Heart right ventricle (tissue), 16 donors: ENCODE data around the gene SLFNL1. TPM values are rescaled to one million over a fixed set of nuclear protein-coding genes. Genes with fewer than 3 reads are reported as not detected.

Experiments used
- ATAC-seq, 8 donors: fragments of 200-7000 bp; cut with Tn5 transposase; one replicate each; pipeline ENCODE4 v1.9.1; 2020; ENCODE audit warnings: mild to moderate bottlenecking in 8 of 8, moderate library complexity in 8 of 8, moderate number of reproducible peaks in 1 of 8
- DNase-seq, 2 donors: peaks; one replicate each; pipeline ENCODE4 v3.0.0-alpha.2; 2020
- H3K27ac ChIP-seq, 10 donors: fragments of 200-600 bp; sonication (generic) in 2 of 10; one replicate each; pipeline versions ENCODE4 v1.5.0 to v1.8.0; 2020 to 2022; ENCODE audit warnings: mild to moderate bottlenecking in 3 of 10
- H3K27me3 ChIP-seq, 7 donors: fragments of 200-600 bp; one replicate each; pipeline ENCODE4 v1.8.0; 2021 to 2022; ENCODE audit warnings: mild to moderate bottlenecking in 2 of 7
- H3K36me3 ChIP-seq, 9 donors: fragments of 200-600 bp; sonication (generic) in 1 of 9; one replicate each; pipeline versions ENCODE4 v1.5.0 to v1.8.0; 2020 to 2022; ENCODE audit warnings: mild to moderate bottlenecking in 2 of 9
- H3K4me1 ChIP-seq, 9 donors: fragments of 200-600 bp; sonication (generic) in 1 of 9; one replicate each; pipeline versions ENCODE4 v1.5.0 to v1.8.0; 2020 to 2022; ENCODE audit warnings: mild to moderate bottlenecking in 4 of 9
- H3K4me3 ChIP-seq, 10 donors: fragments of 200-600 bp; sonication (generic) in 2 of 10; one replicate each; pipeline versions ENCODE4 v1.5.0 to v1.8.0; 2020 to 2022; ENCODE audit warnings: mild to moderate bottlenecking in 7 of 10, moderate library complexity in 2 of 10
- H3K9me3 ChIP-seq, 11 donors: fragments of 200-600 bp in 10 of 11; sonication (generic) in 2 of 11; one replicate each; pipeline versions ENCODE4 v1.5.0 to v1.8.0; 2013 to 2022; ENCODE audit warnings: mild to moderate bottlenecking in 2 of 11, control low read depth in 1 of 11, moderate library complexity in 1 of 11
- CTCF ChIP-seq, 9 donors: fragments of 200-600 bp; sonication (generic) in 2 of 9; IDR thresholded peaks; one replicate each; pipeline versions ENCODE4 v1.5.0 to v1.8.0; 2021 to 2022; ENCODE audit warnings: antibody characterized with exemption in 9 of 9, mild to moderate bottlenecking in 5 of 9, moderate library complexity in 1 of 9
- WGBS, 2 donors: extraction: QIAGEN DNeasy Blood & Tissue Kit; methylation state at CpG; one replicate each; pipeline ENCODE4 v1.1.7; 2013; ENCODE audit warnings: inconsistent platforms in 1 of 2; 5-methylcytosine and 5-hydroxymethylcytosine counted together
- intact Hi-C, 10 donors: fragments of 100-400 bp; cut with DNase I; formaldehyde crosslinking; loops; one replicate each; pipeline versions ENCODE4 v1.11.1 to v1.14.2; 2022
- polyA plus RNA-seq, 2 donors: library from polyadenylated mRNA; stranded (reverse); fragments of 200-250 nt; gene quantifications; one replicate each; pipeline ENCODE4 v1.2.3, GENCODE V29; 2013
- total RNA-seq, 10 donors: library from RNA; stranded (reverse); fragmentation: NEBNext Ultra II Directional in 3 of 10; extraction: Animal tissue kit (Norgen Biotek cat#: 25700) in 3 of 10; gene quantifications; one replicate each; pipeline versions ENCODE4 v1.2.1 to v1.2.4, GENCODE V29; 2021 to 2023
- donor health status: Arrhythmogenic right ventricular cardiomyopathy.
- donor health status: ischemic (EF 13 %, LVEDD 7.1; RV severe dilation, severe dysfunction).
- donor health status: healthy with polysubstance abuse.
- donor health status: DM: no; HTN: yes; CAD: no.
- donor health status: DM: no; HTN: no; CAD: no.
- donor health status: ischemic (EF 25% LVEDD 6.9; RV normal size, moderate dysfunction).
- donor health status: ischemic (EF 25% LVEDD 5.7; RV mildly dilated, moderate dysfunction).
- donor health status: healthy.
- donor health status: DM: yes; HTN: yes; CAD: no.
- donor health status: Ischemic cardiomyopathy.
- donor health status: ischemic (EF 35%, LVEDD 5.7; RV mildly dilated, moderate dysfunction).
- donor health status: nonischemic (EF 11% LVEDD 7.7; RV severe dilation, severe dysfunction).
- donor health status: DM: yes; HTN: yes; CAD: no.
- donor health status: PGD.
- donor health status: ischemic (EF 29% LVEDD 5.4; RV normal size, mild dysfunction).
- donor health status: nonischemic (EF 23%, LVEDD 6.1; RV moderate dilation, normal function).

The SLFNL1 gene
- total and polyA plus RNA-seq, 12 donors, result 0.13 to 0.45 (median 0.22) TPM; not detected in 1

GRCh38 chr1:40966417-40966816, 55.1 kb downstream of the SLFNL1 start:
- H3K9me3 ChIP-seq, result no peaks in the 10 kb centered on the region
- no peaks in the 10 kb centered on the region for H3K4me1 ChIP-seq
- 70 to 92% methylated on average over 4 of the region's 4 CpGs for WGBS, 2 donors
- H3K4me3 ChIP-seq, result no peak overlapping the region
- no peaks in the 10 kb centered on the region for H3K27me3 ChIP-seq
- no peaks in the 10 kb centered on the region for H3K36me3 ChIP-seq
- TF ChIP-seq CTCF (IDR thresholded peaks at IDR 0.05), result no peak
- intact Hi-C loops, result loop anchor here in 1 of 10 donors (10.0 kb wide), 1 partner anchor 342 kb away; no protein-coding TSS in a partner anchor
- no peak overlapping the region for H3K27ac ChIP-seq
- DNase-seq (no peak), ATAC-seq (no peak)

Other genes with a start within 250 kb of the SLFNL1 start
- 1 to 10 TPM; 1.2 to 3.4 (median 2.1) TPM for gene KCNQ4, start 237.9 kb downstream of the SLFNL1 start, total RNA-seq
- gene KCNQ4, start 237.9 kb downstream of the SLFNL1 start, polyA plus RNA-seq, result 1 to 10 TPM; 1.0 to 3.4 TPM
- 10 to 100 TPM; 14.4 to 88.8 (median 25.8) TPM for gene CITED4, start 159.4 kb downstream of the SLFNL1 start, total RNA-seq
- 10 to 100 TPM in 1 of 2 donors, 1 to 10 TPM in 1; 6.1 to 31.2 TPM for gene CITED4, start 159.4 kb downstream of the SLFNL1 start, polyA plus RNA-seq
- gene CTPS1, start 42.0 kb downstream of the SLFNL1 start, total RNA-seq, result 10 to 100 TPM in 1 of 10 donors, 1 to 10 TPM in 9; 6.0 to 12.1 (median 7.1) TPM
- 10 to 100 TPM in 1 of 2 donors, 1 to 10 TPM in 1; 4.6 to 12.0 TPM for gene CTPS1, start 42.0 kb downstream of the SLFNL1 start, polyA plus RNA-seq
- 10 to 100 TPM; 34.4 to 53.5 (median 46.1) TPM for gene SCMH1, start 220.6 kb upstream of the SLFNL1 start, total RNA-seq
- gene SCMH1, start 220.6 kb upstream of the SLFNL1 start, polyA plus RNA-seq, result 10 to 100 TPM; 29.6 to 34.3 TPM